GM12892 (cell line): ENCODE results near the gene GPR68.

Source experiments
- POLR2A ChIP-seq: IDR thresholded peaks from 2 replicates; pipeline ENCODE4 v1.6.1; 2011; ENCODE audit warnings: low read depth, low read length, control low read depth
- POLR2AphosphoS5 ChIP-seq: IDR thresholded peaks from 2 replicates; pipeline ENCODE4 v1.6.1; 2011; ENCODE audit warnings: low read depth, low read length, control low read depth
- TAF1 ChIP-seq: IDR thresholded peaks from 2 replicates; pipeline ENCODE4 v1.6.1; 2011; ENCODE audit warnings: low read depth, mild to moderate bottlenecking, control low read depth, low read length, borderline replicate concordance

DNA sequence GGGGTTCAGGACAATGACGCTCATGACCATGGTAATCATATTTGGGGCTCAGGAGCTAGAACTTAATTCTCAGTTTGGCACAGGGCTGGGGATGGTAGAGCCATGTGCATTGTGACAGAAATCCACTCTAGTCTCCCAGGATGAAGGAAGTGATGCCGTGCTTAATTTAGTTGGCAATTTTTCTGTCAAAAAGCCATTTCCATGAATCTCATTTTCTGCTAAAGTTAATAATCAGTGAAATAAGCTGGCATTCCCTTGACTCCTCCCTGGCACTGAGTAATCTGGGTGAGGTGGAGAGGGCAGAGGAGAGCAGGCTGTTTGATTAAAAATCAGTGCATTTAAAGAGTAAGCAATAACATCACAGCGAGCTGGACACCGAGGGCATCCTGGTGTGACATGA lies 45.0 kb upstream of the GPR68 start:
- TF ChIP-seq POLR2AphosphoS5 (no peak), POLR2A (no peak), TAF1 (no peak)
